NOMO-1 treated with DMSO at 0.1 percent for 48 hours (cell line): ENCODE results near the gene CAB39L.
A peak's percentile ranks its signal among the peaks of the same experiment; 100 is the strongest.

ENCODE experiments used
- DNase-seq: peaks from one replicate; lab custom pipeline; 2025; ENCODE audit not compliant: unreplicated experiment; lab: John Stamatoyannopoulos, UW

CAB39L gene

DNA sequence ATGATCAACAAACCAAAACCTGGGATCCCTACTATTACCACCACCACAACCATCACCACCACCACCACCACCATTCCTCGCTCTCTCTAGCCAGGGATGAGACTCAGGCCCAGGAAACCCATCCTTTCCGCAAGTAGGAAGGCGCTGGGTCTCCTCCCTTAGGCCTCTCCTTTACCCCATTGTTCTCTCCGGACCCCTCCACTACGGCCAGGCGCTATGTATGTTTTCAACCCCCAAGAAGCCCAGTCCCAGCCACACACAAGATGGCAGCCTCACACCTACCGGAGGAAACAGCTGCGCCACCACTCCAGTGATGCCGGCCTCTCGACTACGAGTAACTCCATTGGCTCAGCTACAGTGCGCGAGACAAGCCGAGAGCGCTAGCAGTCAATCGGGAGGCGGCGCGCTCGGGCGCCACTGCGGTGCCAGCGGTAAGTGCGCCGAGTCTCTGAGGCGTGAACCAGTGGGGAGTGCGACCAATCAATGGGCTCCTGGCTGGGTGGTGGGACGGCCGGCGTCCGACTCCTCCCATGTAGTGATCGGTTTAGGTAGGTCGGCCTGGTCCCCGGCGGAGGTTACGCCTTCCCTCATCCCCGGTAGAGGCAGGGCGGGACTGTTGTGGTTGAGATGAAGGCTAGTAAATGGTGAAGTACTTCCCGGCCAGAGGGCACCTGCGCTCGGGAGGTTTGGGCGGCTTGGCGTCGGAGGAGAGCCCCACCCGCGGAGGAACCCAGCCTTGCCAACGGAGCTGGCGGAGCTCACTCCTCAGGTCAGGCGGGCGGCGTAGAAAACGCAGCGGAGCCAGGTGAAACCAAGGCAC is at the start of gene CAB39L, which contains the start of gene SETDB2:
CAB39L (minus strand) TSS at position 361 of the 820 bp plus-strand sequence. CDS start 61,154 bp downstream, outside the sequence.
SETDB2 (plus strand) TSS at position 571 of the 820 bp plus-strand sequence. CDS start 7,620 bp downstream, outside the sequence.
- DNase-seq = peak; percentile 99

DNA sequence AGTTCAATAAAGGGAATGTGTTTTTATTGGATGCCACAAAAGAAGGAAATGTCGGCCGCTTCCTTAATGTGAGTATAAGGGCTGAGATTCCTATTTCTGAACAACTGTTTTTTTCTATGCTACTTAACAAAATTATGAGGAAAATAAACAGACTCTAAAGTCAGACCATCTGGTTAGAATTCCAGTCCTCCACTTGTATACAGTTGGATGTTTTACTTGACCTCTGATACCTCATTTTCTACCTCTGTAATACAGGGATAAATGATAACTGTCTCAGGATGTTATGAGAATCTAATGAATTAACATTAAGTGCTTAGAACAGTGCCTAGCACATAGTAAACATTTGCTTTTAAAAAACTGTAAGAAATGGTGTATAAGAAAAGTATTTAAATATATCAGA is 44.7 kb upstream of the CAB39L start:
- DNase-seq = no peak

DNA sequence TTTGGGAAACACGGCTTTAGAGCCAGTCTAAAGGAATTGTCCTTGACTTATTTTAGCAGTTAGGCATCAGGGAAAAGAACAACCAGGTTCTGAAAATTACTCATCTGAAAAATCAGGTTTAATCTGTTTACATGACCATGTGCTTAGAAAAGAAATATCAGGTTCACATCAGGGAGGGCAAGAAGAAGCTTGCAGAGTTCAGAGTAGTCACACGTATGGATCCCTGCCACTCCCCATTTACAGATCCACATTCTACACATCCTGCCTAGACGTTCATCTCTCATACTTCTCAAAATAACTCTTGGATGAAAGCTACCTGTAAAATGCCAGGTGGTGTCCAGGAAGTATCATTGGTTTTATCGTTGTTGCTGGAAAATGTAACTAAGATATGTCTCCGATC is 37.9 kb upstream of the CAB39L start:
- no peak for DNase-seq

DNA sequence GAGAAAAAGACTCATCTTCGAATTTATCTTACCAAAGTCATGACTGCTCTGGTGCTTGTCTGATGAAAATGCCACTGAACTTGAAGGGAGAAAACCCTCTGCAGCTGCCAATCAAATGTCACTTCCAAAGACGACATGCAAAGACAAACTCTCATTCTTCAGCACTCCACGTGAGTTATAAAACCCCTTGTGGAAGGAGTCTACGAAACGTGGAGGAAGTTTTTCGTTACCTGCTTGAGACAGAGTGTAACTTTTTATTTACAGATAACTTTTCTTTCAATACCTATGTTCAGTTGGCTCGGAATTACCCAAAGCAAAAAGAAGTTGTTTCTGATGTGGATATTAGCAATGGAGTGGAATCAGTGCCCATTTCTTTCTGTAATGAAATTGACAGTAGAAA is 32.7 kb upstream of the CAB39L start:
- no peak for DNase-seq

DNA sequence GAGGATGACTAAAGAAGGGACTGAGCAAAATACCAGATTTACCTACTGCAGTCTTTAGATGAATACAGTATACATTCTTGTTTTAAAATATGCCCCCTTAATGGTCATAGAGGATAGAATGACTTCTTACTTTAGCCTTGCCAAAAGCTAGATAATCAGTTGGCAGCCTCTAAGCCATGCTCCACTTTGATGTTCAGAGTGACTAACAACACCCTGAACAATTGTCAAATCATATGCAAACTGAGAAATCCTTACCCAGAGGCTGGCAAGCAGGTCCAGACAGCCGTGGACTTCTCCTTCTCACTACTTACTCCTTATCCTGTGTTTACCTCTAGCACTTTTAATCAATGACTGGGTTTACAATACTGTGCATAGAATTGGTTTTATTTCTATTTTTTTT is 28.3 kb upstream of the CAB39L start:
- no peak for DNase-seq

DNA sequence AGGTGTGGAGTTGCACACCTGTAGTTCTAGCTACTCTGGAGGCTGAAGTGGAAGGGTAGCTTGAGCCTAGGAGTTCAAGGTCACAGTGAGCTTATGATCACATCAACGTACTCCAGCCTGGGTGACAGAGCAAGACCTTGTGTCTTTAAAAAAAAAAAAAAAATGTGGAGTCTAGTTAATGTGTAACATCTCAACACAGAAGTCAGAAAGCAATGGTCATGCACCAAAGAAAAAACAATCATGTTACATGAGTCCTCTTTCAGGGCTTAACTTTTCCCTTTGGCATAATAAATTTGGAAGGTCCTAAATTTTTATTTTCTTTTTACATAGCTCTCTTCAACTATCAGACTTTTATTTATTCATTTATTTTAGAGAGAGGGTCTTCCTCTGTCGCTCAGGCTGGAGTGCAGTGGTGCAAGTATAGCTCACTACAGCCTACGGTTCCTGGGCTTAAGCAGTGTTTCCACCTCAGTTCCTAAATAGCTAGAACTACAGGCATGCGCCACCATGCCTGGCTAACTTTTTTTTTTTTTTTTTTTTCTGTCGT is 22.5 kb upstream of the CAB39L start:
- no peak for DNase-seq

DNA sequence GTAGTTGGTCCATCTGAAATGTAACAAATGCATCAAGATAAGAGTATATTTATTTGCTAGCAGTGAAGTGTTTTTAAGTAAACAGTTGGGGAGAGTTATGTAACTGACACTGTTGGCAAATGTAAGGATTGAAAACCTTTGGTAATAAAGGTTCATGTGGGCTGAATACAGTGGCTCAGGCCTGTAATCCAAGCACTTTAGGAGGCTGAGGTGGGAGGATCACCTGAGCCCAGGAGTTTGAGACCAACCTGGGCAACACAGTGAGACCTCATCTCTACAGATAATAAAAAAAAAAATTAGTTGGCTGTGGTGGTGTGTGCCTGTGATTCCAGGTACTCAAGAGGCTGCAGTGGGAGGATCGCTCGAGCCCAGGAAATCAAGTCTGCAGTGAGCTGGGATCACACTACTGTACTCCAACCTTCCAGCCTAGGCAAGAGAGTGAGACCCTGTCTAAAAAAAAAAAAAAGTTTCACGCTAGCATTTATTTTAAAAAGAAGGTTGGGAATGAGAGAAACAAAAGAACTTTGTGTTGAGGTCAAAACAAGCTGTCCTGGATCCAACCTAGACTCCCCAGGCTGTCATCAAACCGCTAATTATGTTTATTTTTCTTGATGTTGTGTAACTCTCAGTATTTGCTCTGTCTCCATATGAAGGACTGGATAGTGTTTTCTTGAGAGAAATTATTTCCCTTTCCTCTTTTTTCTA is 20.9 kb upstream of the CAB39L start:
- no peak for DNase-seq

DNA sequence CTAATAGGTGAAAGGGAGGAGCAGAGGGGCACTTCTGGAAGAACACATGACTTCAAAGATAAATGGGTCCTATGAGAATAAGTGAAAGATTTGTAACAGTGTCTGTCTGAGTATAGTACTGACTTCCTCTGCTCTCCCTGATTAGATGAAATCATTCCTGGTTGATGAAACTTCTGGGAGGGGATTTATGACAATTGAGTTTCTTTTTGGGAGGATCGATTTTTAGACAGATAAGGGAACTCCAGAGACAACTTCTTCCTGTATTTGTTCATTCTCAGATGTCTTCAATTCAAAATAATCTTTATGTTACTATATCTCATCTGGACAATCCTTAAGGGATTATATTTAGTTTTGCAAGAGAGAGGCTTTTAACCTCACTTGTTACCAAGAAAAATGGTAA is 20.2 kb upstream of the CAB39L start:
- no peak for DNase-seq

DNA sequence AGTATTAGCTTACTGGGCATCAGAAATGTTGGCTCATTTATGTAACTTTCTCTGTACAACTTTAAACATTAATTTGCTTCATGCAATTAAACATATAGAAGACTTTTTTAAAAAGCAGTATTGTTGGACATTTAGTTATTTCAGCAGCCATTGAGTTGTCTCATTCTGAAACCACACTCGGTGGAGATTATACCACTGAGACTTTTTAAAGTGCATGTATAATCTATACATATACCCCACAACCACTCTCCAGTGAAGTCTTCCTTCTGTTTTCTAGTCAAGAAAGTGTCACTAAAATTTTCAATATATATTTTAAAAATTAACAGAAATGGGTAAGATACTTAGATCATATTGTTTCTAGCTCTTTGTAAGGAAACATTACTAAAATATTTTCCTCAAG is 15.7 kb upstream of the CAB39L start:
- DNase-seq = no peak

DNA sequence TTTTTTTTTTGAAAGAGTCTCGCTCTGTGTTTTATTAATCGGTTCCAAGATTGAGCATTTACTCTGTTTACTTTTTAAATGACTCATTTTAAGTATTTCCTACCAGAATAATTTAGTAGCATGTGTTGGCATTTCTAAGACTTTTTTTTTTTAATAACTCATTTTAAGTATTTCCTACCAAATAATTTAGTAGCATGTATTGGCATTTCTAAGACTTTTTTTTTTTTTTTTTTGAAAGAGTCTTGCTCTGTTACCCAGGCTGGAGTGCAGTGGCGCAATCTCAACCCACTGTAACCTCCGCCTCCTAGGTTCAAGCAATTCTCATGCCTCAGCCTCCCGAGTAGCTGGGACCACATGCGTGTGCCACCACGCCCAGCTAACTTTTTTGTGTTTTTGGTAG is 13.4 kb upstream of the CAB39L start:
- DNase-seq = no peak

DNA sequence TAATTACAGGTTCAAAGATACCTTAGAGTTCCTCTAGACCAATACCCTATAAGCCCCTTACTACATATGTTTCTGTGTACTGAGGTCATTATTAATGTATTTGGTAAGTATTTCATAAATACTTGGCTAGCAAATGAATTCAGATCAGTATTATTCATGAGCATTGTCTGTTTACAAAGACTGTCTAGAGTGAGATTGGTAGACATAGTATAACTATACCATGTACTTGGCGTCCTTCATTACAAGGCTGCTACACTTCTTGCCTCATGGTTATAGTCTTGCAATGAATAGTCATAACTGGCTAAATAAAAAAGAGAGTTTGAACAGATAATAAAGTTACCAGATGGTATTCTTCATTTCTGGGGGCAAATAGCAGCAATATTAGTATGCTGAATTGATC is 12.3 kb upstream of the CAB39L start:
- no peak for DNase-seq

DNA sequence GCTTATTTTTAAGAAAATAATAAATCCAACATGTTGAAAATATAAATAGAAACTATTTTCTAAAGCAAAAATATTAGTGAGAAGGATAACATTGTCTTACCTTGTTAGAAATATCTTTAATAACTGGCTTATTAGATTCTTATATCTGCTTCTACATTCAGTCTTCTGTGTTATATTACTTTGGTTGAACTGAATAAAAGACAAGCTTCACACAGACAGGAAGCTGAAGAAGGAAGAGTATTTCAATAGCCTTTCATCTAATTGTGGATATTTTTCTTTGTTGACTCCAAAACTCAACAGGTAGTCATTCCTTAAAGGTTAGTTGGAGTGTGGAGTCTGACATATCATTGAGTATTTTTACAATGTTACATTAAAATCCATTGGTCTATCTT is 11.1 kb upstream of the CAB39L start:
- DNase-seq = no peak

DNA sequence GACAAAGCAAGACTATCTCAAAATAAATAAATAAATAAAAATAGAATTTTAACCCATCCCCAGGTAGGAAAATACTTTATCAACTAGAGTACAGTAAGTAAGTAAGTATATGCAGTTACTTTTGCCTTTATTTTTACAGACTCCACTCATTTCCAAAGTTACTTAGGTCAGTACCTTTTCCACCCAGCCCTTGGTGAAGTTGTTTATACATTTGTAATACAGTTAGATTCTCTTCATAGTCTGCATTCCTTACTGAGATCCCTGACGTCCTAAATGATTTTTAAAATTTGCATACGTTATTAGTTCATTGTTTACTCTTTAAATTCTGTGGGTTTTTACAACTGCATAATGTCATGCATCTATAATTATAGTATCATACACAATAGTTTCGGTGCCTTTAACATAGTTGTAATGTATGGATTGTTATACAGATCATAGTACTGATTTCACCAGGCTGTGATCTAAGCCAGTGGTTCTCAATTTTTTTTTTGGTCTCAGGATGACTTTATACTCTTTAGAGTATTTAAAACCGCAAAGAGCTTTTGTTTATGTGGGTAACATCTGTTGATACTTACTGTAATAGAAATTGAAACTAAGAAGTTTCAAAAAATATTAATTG is 10.6 kb upstream of the CAB39L start:
- DNase-seq = no peak

DNA sequence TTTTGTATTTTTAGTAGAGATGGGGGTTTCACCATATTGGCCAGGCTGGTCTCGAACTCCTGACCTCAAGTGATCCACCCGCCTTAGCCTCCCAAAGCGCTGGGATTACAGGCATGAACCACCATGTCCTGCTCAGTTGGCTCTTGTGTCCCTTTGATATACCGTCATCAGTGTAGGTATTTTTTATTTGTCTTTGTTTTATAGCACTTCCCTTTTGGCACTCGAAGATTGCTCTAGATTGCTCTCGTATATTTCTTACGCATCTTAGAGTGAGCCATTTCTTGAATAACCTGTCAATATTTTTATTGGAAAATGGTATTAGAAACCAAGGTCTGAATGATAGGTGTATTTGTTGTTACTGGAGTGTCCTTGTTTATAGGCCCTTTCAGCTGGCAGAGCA is 9.6 kb upstream of the CAB39L start:
- DNase-seq = no peak

DNA sequence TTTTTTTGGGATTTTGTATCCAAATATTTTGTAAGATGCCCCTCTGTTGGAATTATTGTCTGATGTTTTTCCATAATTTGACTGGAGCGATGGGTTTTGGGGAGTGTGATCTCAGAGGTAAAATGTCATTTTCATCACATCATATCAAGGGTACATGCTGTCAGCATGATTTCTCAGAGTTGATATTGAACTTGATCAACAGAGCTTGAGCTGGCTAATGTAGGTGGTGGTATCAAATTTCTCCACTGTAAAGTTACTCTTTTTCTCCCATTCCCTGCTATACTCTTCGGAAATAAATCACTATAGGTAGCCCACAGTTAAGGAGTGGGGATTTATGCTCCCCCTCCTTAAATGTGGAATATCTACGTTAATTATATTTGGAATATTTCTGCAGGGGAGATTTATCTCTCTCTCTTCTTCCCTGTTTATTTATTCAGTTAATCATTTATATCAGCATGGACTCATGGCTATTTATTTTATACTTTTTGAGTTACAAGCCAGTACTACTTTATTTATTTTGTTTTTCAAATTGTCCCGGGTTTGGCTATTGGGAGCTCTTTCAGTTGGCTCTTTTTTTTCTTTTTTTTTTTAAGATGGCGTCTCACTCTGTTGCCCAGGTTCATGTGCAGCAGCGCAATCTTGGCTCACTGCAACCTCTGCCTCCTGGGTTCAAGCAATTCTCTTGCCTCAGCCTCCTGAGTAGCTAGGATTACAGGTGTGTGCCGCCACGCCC is 9.0 kb upstream of the CAB39L start:
- no peak for DNase-seq

DNA sequence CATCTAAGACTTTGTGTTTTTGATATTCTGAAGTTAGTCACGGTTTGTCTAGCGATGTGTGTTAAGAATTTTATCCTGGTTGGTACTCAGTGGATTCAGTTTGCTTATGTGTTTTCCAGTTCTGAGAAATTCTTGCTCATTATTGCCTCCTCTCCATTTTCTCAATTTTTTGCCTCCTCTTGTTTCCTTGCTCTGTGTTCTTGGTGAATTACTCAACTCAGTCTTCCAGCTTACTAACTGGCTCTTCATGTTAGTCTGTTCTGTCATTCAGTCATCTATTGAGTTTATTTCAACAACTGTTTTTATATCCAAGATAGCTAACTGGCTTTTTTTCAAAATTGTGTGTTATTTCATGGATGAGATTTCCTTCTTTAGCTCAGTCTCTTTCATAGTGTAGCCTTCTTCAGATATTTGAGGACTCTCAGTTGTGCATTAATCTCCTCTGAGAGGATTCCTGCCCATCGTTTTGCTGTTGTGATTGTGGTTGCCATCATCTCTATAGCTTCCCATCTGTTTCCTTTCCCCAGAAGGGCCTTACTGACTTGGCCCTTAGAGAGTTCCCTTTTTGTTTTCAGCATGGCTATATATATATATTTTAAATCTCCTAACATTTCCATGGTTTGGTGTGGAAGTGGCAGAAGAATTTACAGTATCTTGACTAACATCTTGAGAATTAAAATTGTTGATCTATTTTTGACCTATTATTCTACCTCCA is 6.4 kb upstream of the CAB39L start:
- peak; percentile 12 for DNase-seq

DNA sequence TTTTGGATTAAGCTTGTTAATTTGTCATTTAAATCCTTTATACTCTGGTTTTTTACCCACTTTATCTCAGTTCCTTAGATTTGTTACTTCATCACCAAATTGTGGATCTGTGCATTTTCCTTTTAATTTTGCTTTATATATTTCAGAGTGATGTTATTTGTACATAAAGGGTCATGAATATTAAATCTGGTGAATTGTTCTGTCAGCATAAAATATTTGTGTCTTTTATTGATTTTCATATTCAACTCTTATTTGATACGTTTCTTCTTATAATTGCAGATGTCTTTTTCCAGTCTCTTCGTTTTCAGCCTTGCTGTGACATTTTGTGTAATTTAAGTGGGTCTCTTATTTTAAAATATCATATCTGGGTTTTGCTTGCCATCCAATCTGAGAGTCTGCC is 4.9 kb upstream of the CAB39L start:
- DNase-seq = no peak

DNA sequence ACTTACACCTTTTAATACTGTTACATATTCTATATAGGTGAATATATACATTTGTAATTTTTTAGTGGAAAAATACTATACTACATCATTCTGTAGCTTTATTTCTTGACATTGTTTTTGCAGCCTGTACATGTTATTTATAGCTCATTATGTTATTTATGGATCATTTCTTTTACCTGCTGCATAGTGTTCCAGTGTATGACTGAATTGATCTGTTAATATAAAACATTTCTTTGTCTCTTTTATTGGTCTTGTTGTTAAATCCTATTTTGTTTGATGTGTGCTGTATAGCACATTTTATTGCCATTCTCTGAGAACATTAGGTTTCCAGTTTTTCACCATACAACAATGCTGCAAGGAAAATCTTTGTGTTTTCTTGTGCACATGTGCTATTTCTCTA is 2.6 kb upstream of the CAB39L start:
- DNase-seq = no peak

DNA sequence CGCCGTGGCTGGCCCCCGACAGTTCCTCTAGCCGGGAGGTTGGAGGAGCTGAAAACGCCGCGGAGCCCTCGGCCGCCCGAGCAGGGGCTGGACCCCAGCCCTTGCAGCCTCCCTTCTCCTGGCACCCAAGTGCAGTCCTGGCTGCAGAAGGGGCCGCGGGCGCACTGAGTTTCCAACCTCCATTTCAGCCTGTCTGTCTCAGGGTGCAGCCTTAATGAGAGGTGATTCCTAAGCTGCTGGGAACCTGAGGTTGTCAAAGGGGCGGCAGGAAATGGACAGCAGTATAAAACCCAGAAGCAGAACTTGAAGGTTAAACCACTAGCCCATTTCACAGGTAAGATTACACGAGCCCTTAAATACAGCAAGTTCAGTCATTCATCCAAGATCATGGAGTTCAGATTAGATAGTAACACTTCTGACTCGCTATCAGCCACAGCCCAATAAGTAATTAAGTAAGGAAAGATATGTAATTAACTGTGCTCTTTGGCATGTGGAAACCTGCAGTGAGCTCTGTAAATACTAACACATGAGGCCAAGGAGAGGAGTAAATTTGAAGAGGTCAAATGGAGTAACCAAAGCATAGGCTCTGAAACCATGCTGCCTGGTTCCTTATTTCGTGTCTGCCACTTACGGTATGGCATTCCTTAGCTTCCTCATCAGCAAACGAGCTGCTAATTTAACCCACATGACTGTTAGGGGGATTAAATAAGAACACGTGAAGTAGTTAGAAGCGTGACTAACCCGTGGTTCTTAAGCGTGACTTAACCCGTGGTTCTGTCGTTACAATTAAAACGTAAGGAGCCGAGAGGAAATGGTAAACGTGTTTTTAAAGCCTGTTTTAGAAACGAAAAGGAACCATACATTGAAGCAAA is 896 bp upstream of the CAB39L start:
- DNase-seq = peak; percentile 95

DNA sequence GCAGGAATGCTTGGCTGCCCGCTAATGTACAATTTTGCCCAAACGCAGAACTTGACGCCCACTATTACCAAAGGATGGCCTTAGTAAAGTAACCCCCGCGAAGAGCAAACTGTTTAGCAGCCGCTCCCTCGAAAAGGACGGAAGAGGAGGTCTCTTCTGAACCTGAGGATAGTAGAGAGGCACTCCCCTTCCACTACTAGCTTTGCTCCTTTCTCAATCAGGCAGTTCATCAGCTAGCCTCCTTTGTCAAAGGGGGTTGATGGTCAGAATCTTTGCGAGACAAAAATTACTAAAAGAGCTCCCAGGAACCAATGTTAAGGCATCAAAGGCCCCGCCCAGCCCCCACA is 534 bp downstream of the CAB39L start:
- peak; percentile 46 for DNase-seq
